NCI-H82 treated with DMSO at 0.1 percent for 48 hours (cell line): ENCODE results near the gene EIF3A.

Experiments used
- DNase-seq: peaks from one replicate; lab custom pipeline; 2025; ENCODE audit not compliant: unreplicated experiment; lab: John Stamatoyannopoulos, UW

EIF3A gene

DNA sequence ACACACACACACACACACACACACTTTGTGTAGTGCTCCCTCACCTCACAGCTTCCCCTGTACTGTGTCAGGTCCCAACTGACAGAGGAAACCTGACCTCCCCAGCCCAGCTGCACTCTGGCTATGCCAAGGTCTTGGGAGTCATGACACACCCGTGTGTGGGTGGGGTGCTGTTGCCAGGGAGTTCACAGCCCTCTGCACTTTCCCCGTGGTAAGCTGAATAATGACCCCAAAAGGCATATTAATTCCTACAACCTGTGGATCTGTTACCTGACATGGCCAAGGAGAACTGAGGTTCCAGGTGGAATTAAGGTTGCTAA lies 60.0 kb downstream of the EIF3A start:
- no peak for DNase-seq

DNA sequence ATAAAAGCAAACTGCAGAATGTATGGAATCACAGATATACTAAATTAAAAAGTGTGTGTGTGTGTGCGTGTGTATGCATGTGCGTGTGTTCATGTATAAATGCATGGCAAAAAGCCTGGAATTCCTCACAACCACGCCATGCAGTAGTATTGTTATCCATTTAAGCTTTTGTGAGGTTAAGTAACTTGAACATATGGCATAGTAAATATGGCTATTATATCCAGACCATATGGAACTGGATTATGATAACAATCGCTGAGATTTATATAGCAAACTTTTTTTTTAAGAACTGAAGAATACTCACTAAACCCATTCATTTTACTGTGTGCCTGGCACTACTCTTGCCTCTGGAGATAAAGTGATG lies 73.4 kb downstream of the EIF3A start:
- no peak for DNase-seq

DNA sequence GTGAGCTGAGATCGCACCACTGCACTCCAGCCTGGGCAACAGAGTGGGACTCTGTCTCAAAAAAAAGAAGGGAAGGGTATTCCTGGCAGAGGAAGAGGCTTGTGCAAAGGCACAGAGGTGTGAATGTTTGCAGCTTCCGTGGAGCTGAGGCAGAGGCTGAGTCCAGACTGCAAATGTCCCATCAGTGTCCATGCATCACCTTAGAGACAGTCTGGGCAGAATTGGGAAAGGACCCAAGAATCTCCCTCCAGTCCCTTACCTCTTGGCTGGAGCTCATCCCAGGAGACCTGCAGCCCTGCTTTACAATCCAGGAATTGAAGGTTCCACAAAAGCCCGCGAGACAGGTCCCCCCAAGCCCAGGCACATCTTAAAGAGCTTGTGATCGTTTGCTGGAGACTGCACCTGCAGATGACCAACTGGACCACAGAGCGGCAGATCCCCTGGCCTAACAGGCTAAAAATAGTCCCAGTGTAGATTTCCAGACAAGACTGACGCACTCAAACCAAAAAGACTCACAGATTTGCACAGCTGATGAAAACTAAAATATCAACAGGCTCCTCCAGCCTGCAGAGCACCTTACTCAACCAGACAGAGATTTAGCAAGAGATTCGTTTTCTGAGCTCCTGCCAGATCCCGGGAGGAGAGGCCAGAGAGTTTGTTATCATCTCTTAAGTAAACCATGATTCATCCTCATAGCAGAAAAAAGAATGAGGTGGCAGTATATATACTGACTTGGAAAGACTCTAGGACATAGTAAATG lies 74.0 kb downstream of the EIF3A start:
- DNase-seq, result peak; percentile 15

DNA sequence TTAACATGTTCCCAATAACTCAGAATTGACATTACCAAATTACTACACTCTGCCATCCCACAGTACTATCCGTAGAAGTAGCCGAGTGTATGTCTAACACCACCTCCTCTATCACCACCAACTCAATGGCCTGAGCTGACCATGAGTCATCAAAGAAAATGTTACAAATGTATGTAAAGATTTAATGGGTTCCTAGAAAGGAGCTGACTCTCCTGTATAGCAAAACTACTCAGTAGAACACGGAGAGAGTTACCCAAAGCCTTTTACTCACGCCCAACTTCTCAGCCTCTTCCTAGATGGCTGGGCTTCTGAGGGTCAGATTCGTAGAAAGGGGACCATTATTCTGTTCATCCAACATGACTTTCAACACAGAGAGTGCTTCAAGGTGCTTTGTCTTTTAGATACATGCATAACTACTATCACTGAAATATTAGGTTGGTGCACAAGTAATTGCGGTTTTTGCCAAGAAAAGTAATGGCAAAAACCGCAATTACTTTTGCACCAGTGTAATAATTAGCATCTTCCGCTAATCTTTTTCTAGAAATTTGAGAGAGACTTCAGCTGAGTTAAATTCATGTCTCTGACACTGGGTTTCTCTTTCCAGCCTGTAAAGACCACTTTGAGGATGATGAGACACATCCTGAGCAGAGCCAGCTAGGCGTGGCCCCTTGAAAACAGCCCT lies 75.1 kb downstream of the EIF3A start:
- no peak for DNase-seq

DNA sequence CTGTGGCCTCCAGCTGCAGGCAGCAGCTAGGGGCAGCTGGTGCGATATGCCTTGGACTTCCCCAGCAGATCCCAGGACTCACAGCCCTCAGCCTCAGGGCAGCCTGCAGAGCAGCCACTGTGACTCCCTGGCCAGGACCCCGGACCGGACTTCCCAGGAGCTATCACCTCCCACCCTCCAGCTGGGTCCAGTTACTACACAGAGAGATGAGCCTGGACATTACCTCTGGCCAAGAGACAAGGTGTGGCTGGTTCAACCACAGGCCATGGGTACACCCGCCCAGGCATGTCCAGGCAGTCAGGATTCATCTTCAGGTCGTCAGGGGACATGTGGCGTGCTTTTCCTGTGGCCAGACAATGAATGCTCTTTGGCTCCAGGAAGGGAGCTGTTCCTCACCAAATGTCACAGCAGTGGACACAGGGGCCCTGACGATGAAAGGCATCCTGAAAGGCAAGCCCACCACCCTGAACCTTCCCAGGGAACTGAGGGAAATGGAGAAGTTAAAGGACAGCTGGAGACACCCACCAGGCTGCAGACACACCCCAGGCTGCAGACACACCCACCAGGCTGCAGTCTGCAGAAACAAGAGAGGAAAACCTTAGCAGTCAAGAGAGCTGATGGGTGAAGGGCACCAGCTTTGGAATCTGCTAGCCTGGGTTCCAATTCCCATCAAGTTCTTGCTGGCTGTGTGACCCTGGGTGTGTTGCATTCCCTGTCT lies 76.9 kb downstream of the EIF3A start:
- no peak for DNase-seq

DNA sequence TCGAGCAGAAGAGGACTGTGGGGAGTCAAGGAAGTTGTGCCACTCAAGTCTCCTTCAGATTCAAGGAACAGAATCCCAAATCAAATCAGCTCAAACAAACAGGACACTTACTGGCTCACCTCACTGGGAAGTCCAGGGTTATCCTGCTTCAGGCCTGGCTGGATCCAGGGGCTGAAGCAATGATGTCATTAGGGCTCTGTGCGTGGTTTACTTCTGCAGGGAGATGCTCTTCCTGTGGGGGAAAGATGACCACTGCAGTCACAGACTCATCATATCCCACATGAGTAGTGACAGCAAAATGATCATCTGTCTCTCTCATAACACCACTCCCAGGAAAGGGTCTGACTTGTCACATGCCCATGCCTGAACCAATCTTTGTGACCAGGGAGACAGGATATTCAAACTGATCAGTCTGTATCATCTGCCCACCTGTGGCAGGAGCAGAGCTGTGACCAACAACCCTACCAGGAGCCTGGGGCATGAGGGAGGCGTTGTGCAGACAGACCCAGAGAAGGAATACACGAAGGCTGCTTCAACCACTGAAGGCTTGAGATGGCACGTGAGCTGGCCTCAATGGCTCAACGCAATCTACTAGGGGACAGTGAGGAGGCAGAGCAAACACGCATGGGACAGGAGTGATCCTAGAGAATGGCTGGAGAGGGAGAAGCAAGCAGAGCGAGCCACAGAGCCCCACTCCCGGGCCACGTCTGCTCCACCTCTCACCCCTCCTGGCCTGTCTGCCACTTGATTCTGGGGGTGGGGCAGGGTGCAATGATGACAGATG lies 78.7 kb downstream of the EIF3A start:
- no peak for DNase-seq

DNA sequence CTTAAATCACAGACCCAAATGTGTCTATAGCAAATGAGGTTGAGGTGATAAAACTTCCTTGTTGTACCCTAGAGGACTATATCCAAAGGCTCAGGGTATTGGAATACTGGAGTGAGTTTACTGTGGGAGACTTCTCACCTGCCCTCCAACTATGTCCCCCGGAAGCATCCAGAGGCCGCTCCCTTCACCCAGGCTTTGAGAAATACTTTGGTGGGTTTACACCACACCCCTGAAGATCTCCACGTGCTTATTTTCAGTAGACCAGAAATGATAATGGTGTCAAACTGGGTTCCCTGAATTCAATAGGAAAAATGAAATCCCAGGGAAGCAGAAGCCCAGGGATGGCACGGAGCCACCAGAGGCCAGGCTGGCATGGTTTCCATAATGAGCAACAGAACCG lies 82.4 kb downstream of the EIF3A start:
- no peak for DNase-seq

DNA sequence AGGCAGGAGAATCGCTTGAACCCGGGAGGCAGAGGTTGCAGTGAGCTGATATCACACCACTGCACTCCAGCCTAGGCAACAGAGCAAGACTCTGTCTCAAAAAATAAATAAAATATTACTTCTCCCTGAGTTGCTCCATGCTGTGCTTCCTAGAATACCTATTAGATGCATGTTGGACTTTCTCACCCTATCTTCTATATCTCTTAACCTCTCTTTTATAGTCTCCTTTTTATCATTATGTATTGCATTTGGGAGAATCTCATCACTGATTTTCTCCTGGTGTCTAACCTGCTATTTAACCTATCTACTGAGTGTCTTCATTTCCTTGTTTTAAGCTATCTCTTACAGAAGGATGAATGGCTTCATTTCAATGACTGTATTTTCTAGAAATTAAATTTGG lies 83.2 kb downstream of the EIF3A start:
- no peak for DNase-seq

DNA sequence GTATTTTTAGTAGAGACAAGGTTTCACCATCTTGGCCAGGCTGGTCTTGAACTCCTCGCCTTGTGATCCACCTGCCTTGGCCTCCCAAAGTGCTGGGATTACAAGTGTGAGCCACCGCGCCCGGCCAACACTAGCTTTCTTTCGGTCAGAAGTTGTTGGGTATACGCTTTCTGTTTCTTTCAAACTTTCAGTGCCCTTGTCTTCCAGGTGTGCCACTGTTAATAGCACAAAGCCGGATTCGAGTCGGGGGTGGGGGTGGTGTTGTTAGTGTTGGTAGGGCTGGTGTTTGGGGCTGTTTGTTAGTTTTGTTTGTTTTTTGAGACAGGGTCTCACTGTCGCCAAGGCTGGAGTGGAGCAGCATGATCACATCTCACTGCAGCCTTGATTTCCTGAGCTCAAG lies 84.9 kb downstream of the EIF3A start:
- no peak for DNase-seq

DNA sequence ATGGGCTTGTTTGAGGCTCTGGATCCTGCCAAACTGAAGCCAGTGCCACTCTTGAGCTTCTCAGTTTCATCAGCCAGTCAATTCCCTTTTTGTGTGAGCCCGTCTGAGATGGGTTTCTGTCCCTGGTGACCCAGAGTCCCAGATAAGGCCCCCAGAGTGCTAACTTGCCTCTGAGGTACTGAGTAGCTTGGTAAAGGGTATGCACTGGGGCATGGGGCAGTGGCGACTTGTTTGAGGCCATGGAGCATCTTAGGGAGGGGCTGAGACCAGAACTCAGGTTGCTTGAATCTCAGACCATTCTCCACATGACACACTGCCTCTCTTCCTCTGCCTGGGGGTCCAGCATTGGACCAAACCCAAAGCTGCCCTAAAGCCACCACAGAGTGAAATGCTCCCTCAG lies 86.3 kb downstream of the EIF3A start:
- DNase-seq, result no peak

DNA sequence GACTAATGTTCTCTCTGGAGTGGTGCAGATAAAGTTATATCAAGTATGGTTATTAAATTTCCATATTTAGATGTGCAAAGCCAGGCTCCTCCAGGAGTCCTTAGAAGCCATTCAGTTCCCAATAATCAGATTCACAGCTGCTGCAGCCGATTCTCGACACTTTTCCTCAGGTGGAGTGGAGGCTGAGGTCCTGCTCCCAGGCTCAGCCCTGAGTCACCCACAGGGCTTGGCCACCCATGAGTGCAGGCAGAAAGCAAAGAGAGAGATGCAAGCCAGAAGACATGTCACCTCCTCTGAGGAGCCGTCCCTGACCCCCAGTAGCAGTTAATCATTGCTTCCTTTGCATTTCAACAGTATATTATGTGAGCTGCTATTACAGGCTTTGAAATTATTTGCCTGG lies 87.4 kb downstream of the EIF3A start:
- no peak for DNase-seq

DNA sequence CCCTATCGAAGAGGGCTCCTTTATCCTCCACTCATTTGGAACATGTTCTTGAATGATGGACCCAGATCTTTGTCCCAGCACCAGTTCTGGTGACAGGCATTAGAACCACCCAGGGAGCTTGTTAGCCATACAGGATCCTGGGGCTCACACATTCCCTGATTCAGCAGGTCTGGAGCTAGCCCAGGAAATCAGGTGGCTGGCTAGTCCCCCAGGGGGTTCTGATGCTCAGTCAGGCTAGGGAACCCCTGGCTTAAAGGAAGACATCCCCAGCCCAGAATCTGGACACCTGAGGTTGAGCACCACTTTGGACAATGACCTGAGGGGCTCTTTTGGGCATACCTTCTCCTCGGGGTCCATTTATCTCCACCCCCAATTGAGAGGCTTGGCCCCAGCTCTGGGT lies 88.1 kb downstream of the EIF3A start:
- no peak for DNase-seq

DNA sequence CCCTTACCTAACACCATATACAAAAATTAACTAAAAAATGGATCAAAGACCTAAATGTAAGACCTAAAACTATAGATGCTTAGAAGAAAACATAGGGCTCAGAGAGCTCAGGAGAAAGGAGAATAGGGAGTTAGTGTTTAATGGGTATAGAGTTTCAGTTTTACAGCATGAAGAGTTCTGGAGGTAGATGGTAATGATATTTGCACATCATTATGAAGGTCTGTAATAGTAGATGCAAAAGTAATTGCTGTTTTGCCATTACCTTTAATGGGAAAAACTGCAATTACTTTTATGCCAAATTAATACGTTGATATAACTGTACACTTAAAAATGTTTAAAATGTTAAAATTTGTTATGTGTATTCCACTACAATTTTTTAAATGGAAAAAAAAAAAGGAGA lies 90.3 kb downstream of the EIF3A start:
- DNase-seq, result no peak

DNA sequence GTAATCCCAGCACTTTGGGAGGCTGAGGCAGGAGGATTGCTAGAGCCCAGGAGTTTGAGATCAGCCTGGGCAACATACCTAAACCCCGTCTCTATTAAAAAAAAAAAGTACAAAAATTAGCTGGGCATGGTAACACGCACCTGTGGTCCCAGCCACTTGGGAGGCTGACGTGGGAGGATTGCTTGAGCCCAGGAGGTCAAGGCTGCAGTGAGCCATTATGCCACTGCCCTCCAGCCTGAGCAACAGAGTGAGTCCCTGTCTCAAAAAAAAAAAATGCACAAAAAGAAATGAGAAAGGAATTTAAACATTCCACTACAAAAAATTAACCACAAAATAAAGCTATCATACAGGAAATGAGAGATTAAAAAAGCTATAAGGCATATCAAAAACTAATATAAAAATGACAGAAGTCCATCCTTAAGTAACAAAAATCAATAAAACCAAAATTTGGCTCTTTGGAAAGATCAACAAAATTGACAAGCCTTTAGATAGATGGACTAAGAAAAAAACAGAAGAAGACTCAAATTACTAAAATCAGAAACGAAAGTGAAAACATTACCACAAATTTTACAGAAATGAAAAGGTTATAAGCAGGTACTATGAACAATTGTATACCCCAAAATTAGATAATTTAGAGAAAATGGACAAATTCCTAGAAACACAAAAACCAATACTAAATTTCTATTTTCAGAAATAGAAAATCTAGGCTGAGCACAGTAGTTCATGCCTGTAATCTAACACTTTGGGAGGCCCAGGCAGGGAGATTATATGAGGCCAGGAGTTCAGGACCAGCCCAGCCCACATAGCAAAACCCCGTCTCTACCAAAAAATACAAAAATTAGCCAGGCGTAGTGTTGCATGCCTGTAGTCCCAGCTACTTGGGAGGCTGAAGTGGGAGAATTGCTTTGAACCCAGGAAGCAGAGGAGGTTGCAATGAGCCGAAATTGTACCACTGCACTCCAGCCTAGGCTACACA lies 93.5 kb downstream of the EIF3A start:
- DNase-seq, result no peak

DNA sequence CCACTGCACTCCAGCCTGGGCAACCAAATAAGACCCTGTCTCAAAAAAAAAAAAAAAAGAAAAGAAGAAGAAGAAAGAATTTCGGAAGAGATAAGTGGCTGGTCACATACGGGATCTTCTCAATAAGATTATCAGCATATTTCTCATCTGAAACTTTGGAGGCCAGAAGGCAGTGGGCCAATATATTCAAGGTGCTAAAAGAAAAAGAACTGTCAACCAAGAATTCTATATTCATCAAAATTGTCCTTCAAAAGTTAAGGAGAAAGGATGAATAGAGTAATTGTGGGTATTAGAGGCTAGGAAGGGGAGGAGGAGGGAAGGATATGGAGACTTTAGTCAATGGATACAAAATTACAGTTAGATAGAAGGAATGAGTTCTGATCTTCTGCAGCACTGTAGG lies 95.0 kb downstream of the EIF3A start:
- DNase-seq, result no peak
